DMS153 (cell line): ENCODE measurements around the gene KCNT1.
A peak's percentile ranks its signal among the peaks of the same experiment; 100 is the strongest.

ENCODE experiments used
- DNase-seq: peaks from one replicate; lab custom pipeline; 2025; lab: John Stamatoyannopoulos, UW

Gene KCNT1

GRCh38 chr9:135699440-135699839 is 2.5 kb upstream of the KCNT1 start, which contains the start of gene SOHLH1:
Gene SOHLH1 (minus strand): TSS chr9:135699481. CDS start chr9:135699467, 14 bp downstream.
- no peak for DNase-seq

- no peak for DNase-seq
Measured at GRCh38 chr9:135700525-135700924, 1.5 kb upstream of the KCNT1 start.

GRCh38 chr9:135701067-135701958 is 672 bp upstream of the KCNT1 start:
- no peak for DNase-seq

- DNase-seq: no peak
Measured at GRCh38 chr9:135703726-135704125, 1.7 kb downstream of the KCNT1 start.

GRCh38 chr9:135704483-135704882 is 2.5 kb downstream of the KCNT1 start:
- no peak for DNase-seq

- no peak for DNase-seq
Measured at GRCh38 chr9:135705376-135705775, 3.4 kb downstream of the KCNT1 start.

- no peak for DNase-seq
Measured at GRCh38 chr9:135706288-135706687, 4.3 kb downstream of the KCNT1 start.

- no peak for DNase-seq
Measured at GRCh38 chr9:135707252-135708138, 5.5 kb downstream of the KCNT1 start.

GRCh38 chr9:135708164-135708563 is 6.2 kb downstream of the KCNT1 start:
- DNase-seq: no peak

- DNase-seq: peak; percentile 7
Measured at GRCh38 chr9:135711391-135711790, 9.4 kb downstream of the KCNT1 start.

- no peak for DNase-seq
Measured at GRCh38 chr9:135711881-135712280, 9.9 kb downstream of the KCNT1 start.

- DNase-seq: no peak
Measured at GRCh38 chr9:135712613-135713295, 10.8 kb downstream of the KCNT1 start.

GRCh38 chr9:135714242-135715055 is 12.5 kb downstream of the KCNT1 start:
- DNase-seq: no peak

GRCh38 chr9:135715056-135715595 is 13.1 kb downstream of the KCNT1 start:
- DNase-seq: no peak

- no peak for DNase-seq
Measured at GRCh38 chr9:135716045-135716444, 14.1 kb downstream of the KCNT1 start.

GRCh38 chr9:135717410-135717809 is 15.4 kb downstream of the KCNT1 start:
- DNase-seq: no peak

GRCh38 chr9:135718616-135719015 is 16.6 kb downstream of the KCNT1 start:
- no peak for DNase-seq

- DNase-seq: no peak
Measured at GRCh38 chr9:135719472-135719871, 17.5 kb downstream of the KCNT1 start.

GRCh38 chr9:135722365-135722764 is 20.4 kb downstream of the KCNT1 start:
- no peak for DNase-seq

GRCh38 chr9:135724186-135724787 is 22.3 kb downstream of the KCNT1 start:
- DNase-seq: no peak
